HTERT RPE-1 (cell line): Measurements from ENCODE around the gene VPS13D.

Experiments used
- in situ Hi-C: fragments of 300-500 bp; cut with MboI; formaldehyde crosslinking; loops from 4 replicates; pipeline ENCODE4 v1.14.3; 2020; ENCODE audit warnings: low sequenced_read_pairs

Gene VPS13D

GRCh38 chr1:12547586-12548225, 317.9 kb downstream of the VPS13D start:
- in situ Hi-C loops = no loop called here

DNA sequence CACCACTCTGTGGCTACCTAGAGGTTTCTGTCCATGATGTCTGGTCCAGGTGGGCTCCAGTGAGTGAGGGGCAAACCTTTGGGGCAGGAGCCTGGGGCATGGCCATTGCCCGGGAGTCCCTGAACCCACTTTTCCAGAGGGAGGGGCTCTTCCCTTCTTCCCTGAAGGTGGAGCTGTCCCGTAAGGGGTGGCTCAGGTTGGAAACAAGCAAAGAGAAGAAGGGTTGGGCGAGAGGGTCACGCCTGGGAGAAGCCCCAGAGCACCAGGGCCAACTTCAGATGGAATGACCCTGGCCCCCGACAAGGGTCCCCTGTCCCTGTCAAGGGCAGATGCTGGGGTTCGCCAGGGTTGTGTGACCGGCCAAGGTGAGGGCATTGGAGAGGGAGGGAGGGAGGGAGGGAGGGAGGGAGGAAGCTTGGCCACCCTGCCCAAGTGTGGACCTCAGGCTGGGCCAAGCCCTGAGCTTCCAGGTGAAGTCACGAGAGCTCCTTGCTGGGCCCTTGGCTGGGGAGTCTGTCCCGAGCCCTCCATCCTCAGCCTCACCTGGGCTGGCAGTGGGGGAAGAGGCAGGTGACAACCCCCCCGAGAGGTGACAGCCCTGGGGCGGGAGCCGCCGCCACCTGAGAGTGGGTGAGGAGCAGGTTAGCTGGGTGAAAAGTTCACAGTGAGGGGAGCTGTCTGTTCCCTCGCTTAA, 318.6 kb downstream of the VPS13D start:
- in situ Hi-C loops = no loop called here

GRCh38 chr1:12548973-12549459, 319.2 kb downstream of the VPS13D start:
- in situ Hi-C loops = no loop called here

GRCh38 chr1:12549460-12550349, 319.9 kb downstream of the VPS13D start:
- in situ Hi-C loops = no loop called here

- in situ Hi-C loops = no loop called here
These were observed 321.8 kb downstream of the VPS13D start for GRCh38 chr1:12551584-12551983.

GRCh38 chr1:12552111-12552888, 322.5 kb downstream of the VPS13D start:
- in situ Hi-C loops = no loop called here

- in situ Hi-C loops = no loop called here
These were observed 323.4 kb downstream of the VPS13D start for GRCh38 chr1:12552951-12553921.

DNA sequence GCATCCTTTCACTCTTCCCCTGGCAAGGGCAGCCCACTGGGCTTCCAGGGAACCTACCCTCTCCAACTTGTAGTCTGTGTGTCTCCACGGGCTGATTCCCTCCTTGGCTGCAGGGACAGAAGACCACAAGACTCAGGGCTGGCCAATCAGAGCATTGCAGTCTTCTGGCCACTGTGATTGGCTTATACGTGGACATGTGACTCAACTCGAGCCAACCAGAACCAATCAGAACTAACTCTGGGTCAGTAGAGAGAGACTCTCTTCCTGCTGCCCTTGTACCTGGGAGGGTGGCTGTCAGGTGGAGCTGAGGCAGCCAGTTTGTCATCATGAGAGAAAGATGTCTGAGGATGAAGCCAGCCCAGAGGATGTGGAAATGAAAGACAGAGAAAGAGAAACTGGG, 324.1 kb downstream of the VPS13D start:
- in situ Hi-C loops = no loop called here

DNA sequence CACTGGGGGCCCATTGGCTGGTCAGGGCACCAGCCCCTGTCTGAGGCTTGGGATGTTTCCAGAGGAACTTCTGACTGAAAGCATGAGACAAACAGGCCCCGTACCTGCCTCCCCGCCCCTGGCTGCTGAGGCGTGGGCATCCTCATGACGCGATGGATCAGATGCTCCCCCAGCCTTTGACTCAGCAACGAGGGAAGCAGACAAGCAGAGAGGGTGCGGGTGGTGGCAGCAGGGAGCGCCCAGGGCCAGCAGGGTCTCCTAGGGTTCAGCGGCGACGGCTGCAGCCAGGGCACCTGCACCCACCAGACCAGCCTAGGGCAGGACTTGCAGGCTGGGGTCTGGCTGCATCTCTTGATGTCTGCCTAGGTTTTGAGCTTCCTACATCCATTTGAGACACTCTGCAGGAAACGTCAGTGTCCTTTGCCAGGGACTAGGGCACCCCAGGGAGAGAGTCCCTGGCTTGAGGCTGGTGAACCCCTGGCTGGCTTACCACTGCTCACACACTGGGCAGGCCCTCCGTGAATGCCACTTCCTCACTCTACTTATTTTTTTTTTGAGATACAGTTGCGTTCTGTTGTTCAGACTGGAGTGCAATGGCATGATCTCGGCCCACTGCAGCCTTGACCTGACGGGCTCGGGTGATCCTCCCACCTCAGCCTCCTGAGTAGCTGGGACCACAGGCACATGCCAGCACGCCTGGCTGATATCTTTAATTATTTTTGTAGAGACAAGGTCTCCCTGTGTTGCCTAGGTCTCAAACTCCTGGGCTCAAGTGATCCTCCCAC, 324.9 kb downstream of the VPS13D start:
- in situ Hi-C loops = no loop called here

DNA sequence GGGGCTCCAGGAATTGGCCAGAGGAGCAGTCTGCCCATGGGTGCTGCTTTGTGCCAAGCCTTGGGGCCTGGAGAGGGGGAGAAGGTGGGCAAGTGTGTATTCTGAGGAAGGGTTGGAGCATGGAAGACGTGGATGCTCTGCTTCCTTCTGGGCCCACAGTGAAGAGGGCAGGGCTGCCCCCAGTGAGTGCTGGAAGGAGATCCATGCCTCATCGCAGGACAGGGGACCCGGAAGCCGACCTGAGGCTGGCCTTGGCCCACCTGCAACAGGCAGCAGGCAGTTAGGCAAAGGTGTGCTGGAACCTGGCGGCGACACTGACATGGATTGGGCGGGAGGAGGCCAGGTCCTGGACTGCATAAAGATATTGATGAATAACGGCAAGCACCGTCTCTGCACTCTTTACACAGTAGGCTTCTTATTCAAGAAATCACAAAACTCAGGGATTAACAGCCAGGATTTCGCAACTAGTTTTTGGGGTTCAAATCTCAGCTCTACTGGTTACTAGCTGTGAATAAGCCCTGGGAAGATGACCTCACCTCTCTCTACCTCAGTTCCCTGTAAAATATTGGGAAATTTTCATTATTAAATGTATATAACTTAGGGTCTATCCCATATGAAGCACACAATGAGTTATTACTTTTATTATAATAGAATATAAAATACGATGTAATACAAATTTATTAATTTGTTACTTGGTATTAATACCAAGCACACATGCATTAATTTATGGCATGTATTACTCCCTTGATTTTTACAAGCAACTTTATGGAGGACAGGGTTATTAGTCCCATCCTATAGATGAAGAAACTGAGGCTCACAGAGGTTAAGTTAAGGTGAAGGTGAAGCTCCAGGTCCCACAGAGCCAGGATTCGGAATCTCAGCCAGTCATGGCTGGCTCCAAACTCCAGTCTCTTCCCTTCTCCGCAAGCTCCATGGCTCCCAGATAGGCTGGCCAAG, 325.9 kb downstream of the VPS13D start:
- in situ Hi-C loops = no loop called here

DNA sequence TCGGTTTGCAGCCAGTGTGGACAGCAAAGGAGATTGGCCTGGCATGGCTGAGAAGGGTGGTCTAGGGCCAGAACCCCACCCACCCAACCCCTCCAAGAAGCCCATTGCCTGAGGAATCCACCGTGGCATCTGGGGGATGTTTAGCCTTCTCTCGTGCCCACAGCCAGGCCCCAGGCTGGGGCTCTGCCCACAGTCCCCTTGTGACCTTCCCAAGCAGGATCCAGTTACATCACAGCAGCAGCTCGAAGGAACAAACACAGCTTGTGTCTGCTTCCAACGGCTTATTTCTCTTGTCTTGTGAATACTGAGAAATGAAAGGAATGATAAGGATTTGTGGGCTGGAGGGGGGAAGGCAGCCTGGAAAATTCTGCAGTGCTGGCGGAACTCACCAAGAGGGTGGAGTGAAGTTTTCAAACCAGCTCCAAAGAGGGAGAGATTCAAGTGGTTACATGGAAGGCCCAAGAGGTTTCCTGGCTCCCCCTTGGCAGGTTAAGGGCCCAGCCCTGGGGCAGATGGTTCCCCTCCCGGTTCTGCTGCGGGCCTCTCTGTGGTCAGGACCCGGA, 326.6 kb downstream of the VPS13D start:
- in situ Hi-C loops = no loop called here

GRCh38 chr1:12556957-12557935, 327.4 kb downstream of the VPS13D start:
- in situ Hi-C loops = no loop called here

GRCh38 chr1:12561121-12561520, 331.3 kb downstream of the VPS13D start:
- in situ Hi-C loops = no loop called here
